GM12865 (cell line): ENCODE data around the gene SNRNP40.

ENCODE experiments used
- DNase-seq: peaks from one replicate; pipeline ENCODE4 v3.0.0; 2010; ENCODE audit warnings: low read depth
- H3K4me3 ChIP-seq: 2 replicates; pipeline ENCODE4 v1.5.1; 2011; ENCODE audit warnings: mild to moderate bottlenecking, low read depth, low read length, control low read depth
- CTCF ChIP-seq: IDR thresholded peaks from 2 replicates; pipeline ENCODE4 v1.5.1; 2011; ENCODE audit warnings: low read length, control low read depth, low read depth, inconsistent platforms; ENCODE audit not compliant: insufficient read depth; ENCODE audit errors: missing control alignments

Gene SNRNP40

GRCh38 chr1:31222176-31222575 lies 74.4 kb downstream of the SNRNP40 start:
- no peak for TF ChIP-seq CTCF
- no peak for DNase-seq
- no peak overlapping the region for H3K4me3 ChIP-seq

GRCh38 chr1:31221072-31221471 lies 75.5 kb downstream of the SNRNP40 start:
- TF ChIP-seq CTCF, result no peak
- no peak overlapping the region for H3K4me3 ChIP-seq
- peak; percentile 48 for DNase-seq

DNA sequence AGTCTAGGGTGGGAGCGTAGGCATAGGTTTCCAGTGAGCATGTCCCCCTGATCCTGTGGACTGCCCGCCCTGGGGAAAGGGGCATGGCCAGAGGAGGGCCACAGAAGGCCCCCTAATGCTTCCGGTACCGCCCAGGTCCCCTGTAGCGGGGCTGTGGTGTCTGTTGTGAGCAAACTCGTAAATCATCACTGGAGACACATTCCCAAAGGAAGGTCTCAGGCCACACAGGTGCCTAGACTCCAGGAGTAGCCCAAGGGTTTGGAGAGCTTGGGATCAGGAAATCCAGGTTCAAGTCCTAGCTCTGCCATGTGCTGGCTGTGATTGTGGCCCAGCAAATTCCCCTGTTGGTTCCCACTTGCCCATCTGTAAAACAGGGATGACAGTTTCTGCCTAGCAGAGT lies 77.1 kb downstream of the SNRNP40 start:
- no peak for DNase-seq
- H3K4me3 ChIP-seq, result no peak overlapping the region
- no peak for TF ChIP-seq CTCF

GRCh38 chr1:31218705-31219104 lies 77.9 kb downstream of the SNRNP40 start:
- TF ChIP-seq CTCF, result no peak
- no peak overlapping the region for H3K4me3 ChIP-seq
- DNase-seq, result no peak

GRCh38 chr1:31216016-31216415 lies 80.6 kb downstream of the SNRNP40 start:
- no peak overlapping the region for H3K4me3 ChIP-seq
- no peak for DNase-seq
- TF ChIP-seq CTCF, result no peak

DNA sequence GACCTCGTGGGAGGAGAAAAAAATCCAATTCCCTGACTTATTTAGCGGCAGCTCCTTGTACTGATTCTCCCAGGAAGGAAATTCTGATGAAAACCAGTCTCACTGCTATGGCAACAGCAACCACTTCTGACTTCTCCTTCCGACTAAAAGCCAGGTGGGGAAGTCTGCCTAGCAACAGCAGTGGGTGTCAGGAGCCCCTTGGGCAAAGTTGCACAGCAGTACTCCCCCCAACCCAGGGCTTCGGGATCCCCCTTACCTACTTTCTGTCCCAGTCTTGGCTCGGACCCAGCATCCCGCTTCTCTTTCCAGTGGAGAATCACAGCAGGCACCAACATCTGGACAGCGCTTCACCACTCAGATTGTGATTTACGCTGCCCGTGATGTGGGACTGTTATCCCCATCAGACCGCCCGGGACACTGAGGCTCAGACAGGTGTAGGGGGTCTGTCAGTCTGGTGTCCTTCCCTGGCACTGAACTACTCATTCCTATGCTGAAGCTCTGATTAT lies 81.5 kb downstream of the SNRNP40 start:
- TF ChIP-seq CTCF, result no peak
- H3K4me3 ChIP-seq, result no peak overlapping the region
- DNase-seq, result no peak

- DNase-seq, result no peak
- no peak overlapping the region for H3K4me3 ChIP-seq
These were observed 82.1 kb downstream of the SNRNP40 start for GRCh38 chr1:31214316-31215064.

More at GRCh38 chr1:31214316-31215064, 82.1 kb downstream of the SNRNP40 start:
- TF ChIP-seq CTCF, result no peak
